Astrocyte (in vitro differentiated cells and primary cell): ENCODE results near the gene ZNF621. TPM values are rescaled to one million over a fixed set of nuclear protein-coding genes. Genes with fewer than 3 reads are reported as not detected.
A peak's percentile ranks its signal among the peaks of the same experiment; 100 is the strongest.

ENCODE experiments used
- DNase-seq: peaks from one replicate; pipeline ENCODE4 v3.0.0-alpha.2; 2010; ENCODE audit warnings: low read depth
- FAIRE-seq: peaks from 2 replicates; lab custom pipeline; 2011; peaks lifted over from hg19 to GRCh38; lab: Jason Lieb, UNC
- H2AFZ ChIP-seq: 2 replicates; pipeline ENCODE4 v1.6.0; 2012; ENCODE audit warnings: low read depth, low read length, inconsistent platforms
- H3K27ac ChIP-seq: 2 replicates; pipeline ENCODE4 v1.5.1; 2011; ENCODE audit warnings: low read depth, low read length, inconsistent platforms
- H3K27me3 ChIP-seq: 2 replicates; pipeline ENCODE4 v1.6.0; 2011; ENCODE audit warnings: low read length, inconsistent platforms; ENCODE audit not compliant: insufficient read depth
- H3K36me3 ChIP-seq: 2 replicates; pipeline ENCODE4 v1.5.1; 2011; ENCODE audit warnings: low read length, inconsistent platforms; ENCODE audit not compliant: insufficient read depth
- H3K4me1 ChIP-seq: 2 replicates; pipeline ENCODE4 v1.5.1; 2011; ENCODE audit warnings: low read length, inconsistent platforms; ENCODE audit not compliant: insufficient read depth
- H3K4me2 ChIP-seq: 2 replicates; pipeline ENCODE4 v1.6.0; 2012; ENCODE audit warnings: low read length, inconsistent platforms
- H3K4me3 ChIP-seq: 2 replicates; pipeline ENCODE4 v1.5.1; 2011; ENCODE audit warnings: low read depth, mild to moderate bottlenecking, low read length, inconsistent platforms; ENCODE audit not compliant: insufficient read depth
- H3K79me2 ChIP-seq: 2 replicates; pipeline ENCODE4 v1.6.0; 2012; ENCODE audit warnings: mild to moderate bottlenecking, low read length, inconsistent platforms; ENCODE audit not compliant: insufficient read depth
- H3K9ac ChIP-seq: 2 replicates; pipeline ENCODE4 v1.6.0; 2012; ENCODE audit warnings: mild to moderate bottlenecking, low read length, inconsistent platforms
- H3K9me3 ChIP-seq: 2 replicates; pipeline ENCODE4 v1.5.1; 2012; ENCODE audit warnings: low read depth, mild to moderate bottlenecking, low read length, inconsistent platforms; ENCODE audit not compliant: insufficient read depth
- H4K20me1 ChIP-seq: 2 replicates; pipeline ENCODE4 v1.6.0; 2012; ENCODE audit warnings: low read length, inconsistent platforms; ENCODE audit not compliant: insufficient read depth
- H3K27ac Mint-ChIP-seq: one replicate; pipeline ENCODE4 v1.8.0; 2021; ENCODE audit warnings: mild to moderate bottlenecking, mixed read lengths; ENCODE audit not compliant: unreplicated experiment
- H3K27me3 Mint-ChIP-seq: one replicate; pipeline ENCODE4 v1.8.0; 2021; ENCODE audit warnings: low read depth, mixed read lengths; ENCODE audit not compliant: unreplicated experiment
- H3K36me3 Mint-ChIP-seq: one replicate; pipeline ENCODE4 v1.8.0; 2021; ENCODE audit warnings: low read depth, mixed read lengths; ENCODE audit not compliant: unreplicated experiment
- H3K4me1 Mint-ChIP-seq: one replicate; pipeline ENCODE4 v1.8.0; 2021; ENCODE audit warnings: low read depth, mixed read lengths; ENCODE audit not compliant: unreplicated experiment
- H3K4me3 Mint-ChIP-seq: one replicate; pipeline ENCODE4 v1.8.0; 2021; ENCODE audit warnings: mild to moderate bottlenecking, moderate library complexity, mixed read lengths; ENCODE audit not compliant: unreplicated experiment
- H3K9me3 Mint-ChIP-seq: one replicate; pipeline ENCODE4 v1.8.0; 2021; ENCODE audit warnings: mild to moderate bottlenecking, mixed read lengths; ENCODE audit not compliant: unreplicated experiment
- CTCF ChIP-seq: IDR thresholded peaks from 2 replicates; pipeline ENCODE4 v1.5.1; 2011; ENCODE audit warnings: low read depth, mild to moderate bottlenecking, inconsistent platforms, low read length, moderate library complexity; ENCODE audit not compliant: insufficient read depth
- EZH2 ChIP-seq: IDR thresholded peaks from 2 replicates; pipeline ENCODE4 v1.6.1; 2012; ENCODE audit warnings: mild to moderate bottlenecking, low read length, inconsistent platforms; ENCODE audit not compliant: insufficient read depth
- total RNA-seq: library from RNA; stranded (reverse); gene quantifications from 2 replicates; pipeline ENCODE4 v1.2.1, GENCODE V29; 2021

Gene ZNF621
- total RNA-seq, 1 donor from 2014 or later, result 28.9 TPM

GRCh38 chr3:40572588-40572987 is 47.8 kb downstream of the ZNF621 start:
- Mint-ChIP-seq H3K27me3 (peaks cover 2% of the 10 kb centered on the region), H3K27ac (no peak overlapping the region), H3K36me3 (peaks cover 1% of the 10 kb centered on the region), H3K4me3 (no peak overlapping the region), H3K9me3 (peaks cover 8% of the 10 kb centered on the region), H3K4me1 (no peaks in the 10 kb centered on the region)
- H3K4me2 ChIP-seq, result no peak overlapping the region
- no peak overlapping the region for H3K9ac ChIP-seq
- no peak for TF ChIP-seq EZH2
- no peak for TF ChIP-seq CTCF
- FAIRE-seq (no peak), DNase-seq (no peak)
- no peaks in the 10 kb centered on the region for H4K20me1 ChIP-seq
- peaks cover 7% of the 10 kb centered on the region for H3K27me3 ChIP-seq
- no peaks in the 10 kb centered on the region for H3K79me2 ChIP-seq
- H3K4me1 ChIP-seq, result peaks cover 5% of the 10 kb centered on the region
- H2AFZ ChIP-seq, result no peak overlapping the region
- no peak overlapping the region for H3K27ac ChIP-seq
- H3K9me3 ChIP-seq, result peaks cover 7% of the 10 kb centered on the region
- H3K4me3 ChIP-seq, result no peak overlapping the region
- H3K36me3 ChIP-seq, result no peaks in the 10 kb centered on the region

- Mint-ChIP-seq H3K9me3 (no peaks in the 10 kb centered on the region), H3K4me3 (no peak overlapping the region), H3K4me1 (no peaks in the 10 kb centered on the region), H3K36me3 (no peaks in the 10 kb centered on the region), H3K27me3 (peaks cover 7% of the 10 kb centered on the region), H3K27ac (no peak overlapping the region)
- peaks cover 5% of the 10 kb centered on the region for H3K4me1 ChIP-seq
- H3K36me3 ChIP-seq, result no peaks in the 10 kb centered on the region
- no peak for DNase-seq
- FAIRE-seq, result no peak
- H3K27ac ChIP-seq, result no peak overlapping the region
- no peak for TF ChIP-seq CTCF
- TF ChIP-seq EZH2, result no peak
- H3K4me2 ChIP-seq, result no peak overlapping the region
- peaks cover 12% of the 10 kb centered on the region for H3K27me3 ChIP-seq
- no peaks in the 10 kb centered on the region for H3K79me2 ChIP-seq
- H2AFZ ChIP-seq, result no peak overlapping the region
- no peak overlapping the region for H3K9ac ChIP-seq
- H3K9me3 ChIP-seq, result no peaks in the 10 kb centered on the region
- no peaks in the 10 kb centered on the region for H4K20me1 ChIP-seq
- no peak overlapping the region for H3K4me3 ChIP-seq
These were observed 49.3 kb downstream of the ZNF621 start for GRCh38 chr3:40574050-40574449.

GRCh38 chr3:40574661-40575060 is 49.9 kb downstream of the ZNF621 start:
- peaks cover 5% of the 10 kb centered on the region for H3K4me1 ChIP-seq
- no peak overlapping the region for H3K27ac ChIP-seq
- H3K79me2 ChIP-seq, result no peaks in the 10 kb centered on the region
- H3K9ac ChIP-seq, result no peak overlapping the region
- no peaks in the 10 kb centered on the region for H3K36me3 Mint-ChIP-seq
- no peak overlapping the region for H3K4me3 Mint-ChIP-seq
- DNase-seq, result peak; percentile 55
- peaks cover 9% of the 10 kb centered on the region for H3K27me3 Mint-ChIP-seq
- H2AFZ ChIP-seq, result no peak overlapping the region
- TF ChIP-seq CTCF, result no peak
- TF ChIP-seq EZH2, result no peak
- FAIRE-seq, result no peak
- H4K20me1 ChIP-seq, result no peaks in the 10 kb centered on the region
- no peaks in the 10 kb centered on the region for H3K9me3 ChIP-seq
- H3K4me3 ChIP-seq, result no peak overlapping the region
- no peaks in the 10 kb centered on the region for H3K4me1 Mint-ChIP-seq
- no peaks in the 10 kb centered on the region for H3K9me3 Mint-ChIP-seq
- peak overlapping the region; percentile 40 for H3K4me2 ChIP-seq
- H3K36me3 ChIP-seq, result no peaks in the 10 kb centered on the region
- peaks cover 14% of the 10 kb centered on the region for H3K27me3 ChIP-seq
- H3K27ac Mint-ChIP-seq, result no peak overlapping the region
